GM12878 (cell line): ENCODE measurements around the gene EPHB1. TPM values are rescaled to one million over a fixed set of nuclear protein-coding genes. Genes with fewer than 3 reads are reported as not detected.

Experiments used
- ATF2 ChIP-seq: IDR thresholded peaks from 2 replicates; pipeline ENCODE4 v1.6.1; 2012; ENCODE audit warnings: low read length, inconsistent platforms
- FOXK2 ChIP-seq: fragments of 450-650 bp; IDR thresholded peaks from 2 replicates; pipeline ENCODE4 v1.6.1; 2017; ENCODE audit warnings: mild to moderate bottlenecking, moderate library complexity
- FOXM1 ChIP-seq: IDR thresholded peaks from 2 replicates; pipeline ENCODE4 v1.6.1; 2012; ENCODE audit warnings: low read depth, mild to moderate bottlenecking, inconsistent platforms, low read length, moderate library complexity
- GATAD2B ChIP-seq: fragments of 450-650 bp; conservative IDR thresholded peaks from 2 replicates; pipeline ENCODE4 v1.6.1; 2017; ENCODE audit warnings: low read depth, mild to moderate bottlenecking, moderate library complexity
- IKZF2 ChIP-seq, 2 experiments: fragments of 450-650 bp; IDR thresholded peaks; 2 replicates each; pipeline ENCODE4 v1.6.1; 2017; ENCODE audit warnings: mild to moderate bottlenecking in 2 of 2, moderate library complexity in 2 of 2
- JUND ChIP-seq: IDR thresholded peaks from 2 replicates; pipeline ENCODE4 v1.6.1; 2012; ENCODE audit warnings: low read depth, mild to moderate bottlenecking, low read length, improper control_type of control experiment, moderate library complexity
- LARP7 ChIP-seq: fragments of 450-650 bp; IDR thresholded peaks from 2 replicates; pipeline ENCODE4 v1.6.1; 2017; ENCODE audit warnings: mild to moderate bottlenecking
- MEF2B ChIP-seq: fragments of 450-650 bp; IDR thresholded peaks from 2 replicates; pipeline ENCODE4 v1.6.1; 2018; ENCODE audit warnings: mild to moderate bottlenecking, moderate library complexity; ENCODE audit not compliant: partially characterized antibody, poor library complexity, severe bottlenecking
- NR2C2 ChIP-seq: IDR thresholded peaks from 2 replicates; pipeline ENCODE4 v1.6.1; 2011; ENCODE audit warnings: borderline replicate concordance, low read depth; ENCODE audit not compliant: control insufficient read depth, insufficient read length
- NRF1 ChIP-seq: conservative IDR thresholded peaks from 2 replicates; pipeline ENCODE4 v1.6.1; 2011; ENCODE audit warnings: mild to moderate bottlenecking, low read depth, low read length, improper control_type of control experiment
- POU2F2 ChIP-seq: IDR thresholded peaks from 3 replicates; pipeline ENCODE4 v1.6.1; 2011; ENCODE audit warnings: low read depth, mild to moderate bottlenecking, low read length, borderline replicate concordance
- PRDM15 ChIP-seq: fragments of 450-650 bp; formaldehyde crosslinking; IDR thresholded peaks from 2 replicates; pipeline ENCODE4 v1.4.0; 2020; ENCODE audit warnings: mild to moderate bottlenecking, moderate library complexity
- RAD51 ChIP-seq: fragments of 450-650 bp; IDR thresholded peaks from 2 replicates; pipeline ENCODE4 v1.6.1; 2016; ENCODE audit warnings: moderate library complexity, mild to moderate bottlenecking, inconsistent platforms
- RCOR1 ChIP-seq: conservative IDR thresholded peaks from 2 replicates; pipeline ENCODE4 v1.6.1; 2012; ENCODE audit warnings: low read depth, low read length, improper control_type of control experiment
- SIX5 ChIP-seq: IDR thresholded peaks from 2 replicates; pipeline ENCODE4 v1.6.1; 2011; ENCODE audit warnings: mild to moderate bottlenecking, low read depth, low read length, moderate library complexity; ENCODE audit not compliant: severe bottlenecking
- SREBF2 ChIP-seq: IDR thresholded peaks from 2 replicates; pipeline ENCODE4 v1.6.1; 2012; ENCODE audit warnings: mild to moderate bottlenecking, low read length
- SUZ12 ChIP-seq: fragments of 200-600 bp; sonication (generic); IDR thresholded peaks from one replicate; pipeline ENCODE4 v1.6.1; 2018; ENCODE audit warnings: antibody characterized with exemption, mild to moderate bottlenecking; ENCODE audit not compliant: unreplicated experiment
- TCF3 ChIP-seq: IDR thresholded peaks from 2 replicates; pipeline ENCODE4 v1.6.1; 2012; ENCODE audit warnings: low read depth, mild to moderate bottlenecking, low read length, borderline replicate concordance; ENCODE audit not compliant: insufficient read depth
- YY1 ChIP-seq: IDR thresholded peaks from 2 replicates; pipeline ENCODE4 v1.6.1; 2011; ENCODE audit warnings: low read depth, mild to moderate bottlenecking, low read length
- polyA plus RNA-seq, 11 experiments: library from polyadenylated mRNA; depleted of rRNA in 4 of 11; unstranded in 6 of 11; stranded (reverse) in 5 of 11; fragments of >200 nt; fragmentation: Nextera tagmentation in 4 of 11; fragmentation: Illumina TruSeq in 1 of 11; extraction: Ambion mirVana in 4 of 11; extraction: Trizol in 1 of 11; gene quantifications; 1 replicate in 1 of 11; 2 replicates in 10 of 11; pipeline versions ENCODE4 v1.2.1 to v1.2.3, GENCODE V29; 2011 to 2016; ENCODE audit warnings: inconsistent platforms in 2 of 11, missing spikeins in 2 of 11, low read depth in 1 of 11
- total RNA-seq, 4 experiments: library from RNA; depleted of rRNA in 3 of 4; stranded (reverse); fragments of >200 nt in 3 of 4; fragmentation: Illumina TruSeq in 1 of 4; extraction: Trizol in 1 of 4; gene quantifications; 2 replicates each; pipeline versions ENCODE4 v1.2.1 to v1.2.3, GENCODE V29; 2013 to 2021
- TF ChIP-seq, protein P1 (sequence below): IDR thresholded peaks from 2 replicates; pipeline ENCODE4 v1.6.1; 2011; ENCODE audit warnings: low read depth, low read length, improper control_type of control experiment, borderline replicate concordance
- TF ChIP-seq, protein P2 (sequence below): fragments of 450-650 bp; IDR thresholded peaks from 2 replicates; pipeline ENCODE4 v1.6.1; 2017; ENCODE audit warnings: mild to moderate bottlenecking, moderate library complexity

Gene EPHB1
- total and polyA plus RNA-seq, 10 of the 15 experiments (the other 5 are each of a cell fraction or from before 2014, with no cell fraction given) = 0.33 to 23.8 (median 1.2) TPM

GRCh38 chr3:134798681-134799311, 3.7 kb downstream of the EPHB1 start (continued):
- TF ChIP-seq PRDM15 (CRISPR knock-in tag) (no peak), RCOR1 (no peak), NRF1 (no peak), FOXM1 (no peak), RAD51 (peak; percentile 90), FOXK2 (no peak), TCF3 (no peak), SUZ12 (no peak), NR2C2 (no peak), YY1 (no peak), JUND (no peak), SREBF2 (no peak), IKZF2 (IDR thresholded peaks at IDR 0.05) (peak in 1 of 2 experiments; percentile 27; a peak in 1 of 4 replicates), POU2F2 (no peak), ATF2 (no peak), MEF2B (peak; percentile 75), GATAD2B (no peak; the same call in 1 of the 2 replicates), LARP7 (0 out of 2 replicates have a peak, but pooled peaks have one; percentile 57), SIX5 (no peak)
- TF ChIP-seq, protein P1, sequence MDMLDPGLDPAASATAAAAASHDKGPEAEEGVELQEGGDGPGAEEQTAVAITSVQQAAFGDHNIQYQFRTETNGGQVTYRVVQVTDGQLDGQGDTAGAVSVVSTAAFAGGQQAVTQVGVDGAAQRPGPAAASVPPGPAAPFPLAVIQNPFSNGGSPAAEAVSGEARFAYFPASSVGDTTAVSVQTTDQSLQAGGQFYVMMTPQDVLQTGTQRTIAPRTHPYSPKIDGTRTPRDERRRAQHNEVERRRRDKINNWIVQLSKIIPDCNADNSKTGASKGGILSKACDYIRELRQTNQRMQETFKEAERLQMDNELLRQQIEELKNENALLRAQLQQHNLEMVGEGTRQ = peak; percentile 56; the same call in 1 of the 2 replicates
- TF ChIP-seq, protein P2, sequence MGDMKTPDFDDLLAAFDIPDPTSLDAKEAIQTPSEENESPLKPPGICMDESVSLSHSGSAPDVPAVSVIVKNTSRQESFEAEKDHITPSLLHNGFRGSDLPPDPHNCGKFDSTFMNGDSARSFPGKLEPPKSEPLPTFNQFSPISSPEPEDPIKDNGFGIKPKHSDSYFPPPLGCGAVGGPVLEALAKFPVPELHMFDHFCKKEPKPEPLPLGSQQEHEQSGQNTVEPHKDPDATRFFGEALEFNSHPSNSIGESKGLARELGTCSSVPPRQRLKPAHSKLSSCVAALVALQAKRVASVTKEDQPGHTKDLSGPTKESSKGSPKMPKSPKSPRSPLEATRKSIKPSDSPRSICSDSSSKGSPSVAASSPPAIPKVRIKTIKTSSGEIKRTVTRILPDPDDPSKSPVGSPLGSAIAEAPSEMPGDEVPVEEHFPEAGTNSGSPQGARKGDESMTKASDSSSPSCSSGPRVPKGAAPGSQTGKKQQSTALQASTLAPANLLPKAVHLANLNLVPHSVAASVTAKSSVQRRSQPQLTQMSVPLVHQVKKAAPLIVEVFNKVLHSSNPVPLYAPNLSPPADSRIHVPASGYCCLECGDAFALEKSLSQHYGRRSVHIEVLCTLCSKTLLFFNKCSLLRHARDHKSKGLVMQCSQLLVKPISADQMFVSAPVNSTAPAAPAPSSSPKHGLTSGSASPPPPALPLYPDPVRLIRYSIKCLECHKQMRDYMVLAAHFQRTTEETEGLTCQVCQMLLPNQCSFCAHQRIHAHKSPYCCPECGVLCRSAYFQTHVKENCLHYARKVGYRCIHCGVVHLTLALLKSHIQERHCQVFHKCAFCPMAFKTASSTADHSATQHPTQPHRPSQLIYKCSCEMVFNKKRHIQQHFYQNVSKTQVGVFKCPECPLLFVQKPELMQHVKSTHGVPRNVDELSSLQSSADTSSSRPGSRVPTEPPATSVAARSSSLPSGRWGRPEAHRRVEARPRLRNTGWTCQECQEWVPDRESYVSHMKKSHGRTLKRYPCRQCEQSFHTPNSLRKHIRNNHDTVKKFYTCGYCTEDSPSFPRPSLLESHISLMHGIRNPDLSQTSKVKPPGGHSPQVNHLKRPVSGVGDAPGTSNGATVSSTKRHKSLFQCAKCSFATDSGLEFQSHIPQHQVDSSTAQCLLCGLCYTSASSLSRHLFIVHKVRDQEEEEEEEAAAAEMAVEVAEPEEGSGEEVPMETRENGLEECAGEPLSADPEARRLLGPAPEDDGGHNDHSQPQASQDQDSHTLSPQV = no peak
